IPS DF 19.7 (cell line): ENCODE measurements around the gene ETFB.

Experiments
- DNase-seq: peaks from one replicate; pipeline ENCODE4 v3.0.0-alpha.2; 2013; ENCODE audit warnings: low read depth, low spot score

The ETFB gene

DNA sequence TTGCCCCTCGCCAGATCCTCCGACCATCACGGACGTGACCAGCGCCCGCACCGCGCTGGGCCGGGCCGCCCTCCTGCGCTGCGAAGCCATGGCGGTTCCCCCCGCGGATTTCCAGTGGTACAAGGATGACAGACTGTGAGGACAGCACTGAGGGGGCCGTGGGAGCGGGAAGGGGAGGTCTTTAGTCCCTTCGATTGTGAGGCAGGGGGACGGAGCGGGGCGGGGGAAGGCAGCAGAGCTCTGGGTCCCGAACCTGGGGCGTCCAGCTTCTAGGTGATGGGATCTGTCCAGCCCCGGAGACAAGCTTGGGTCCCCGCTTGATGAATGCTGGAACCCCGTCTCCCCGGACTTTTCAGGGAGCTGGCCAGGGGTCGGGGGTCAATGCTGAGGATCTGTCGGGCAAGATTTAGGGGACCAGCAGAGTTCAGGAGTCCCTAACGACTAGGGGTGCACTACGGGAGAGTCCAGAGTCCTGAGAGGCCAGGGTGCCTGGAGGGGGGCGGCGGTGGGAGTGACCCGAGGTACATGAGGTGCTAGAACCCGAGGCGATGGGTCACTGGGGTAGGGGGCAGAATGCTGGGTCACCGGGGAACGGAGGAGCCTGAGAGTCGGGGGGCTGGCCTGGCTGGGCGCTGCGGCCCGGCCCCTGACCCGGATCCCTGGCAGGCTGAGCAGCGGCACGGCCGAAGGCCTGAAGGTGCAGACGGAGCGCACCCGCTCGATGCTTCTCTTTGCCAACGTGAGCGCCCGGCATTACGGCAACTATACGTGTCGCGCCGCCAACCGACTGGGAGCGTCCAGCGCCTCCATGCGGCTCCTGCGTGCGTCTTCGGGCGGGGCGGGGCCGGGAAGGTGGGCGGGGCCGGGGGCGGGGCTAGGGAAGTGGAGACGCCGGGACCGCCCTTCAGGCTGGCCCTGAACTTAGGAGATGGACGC lies 38.9 kb downstream of the ETFB start:
- no peak for DNase-seq

DNA sequence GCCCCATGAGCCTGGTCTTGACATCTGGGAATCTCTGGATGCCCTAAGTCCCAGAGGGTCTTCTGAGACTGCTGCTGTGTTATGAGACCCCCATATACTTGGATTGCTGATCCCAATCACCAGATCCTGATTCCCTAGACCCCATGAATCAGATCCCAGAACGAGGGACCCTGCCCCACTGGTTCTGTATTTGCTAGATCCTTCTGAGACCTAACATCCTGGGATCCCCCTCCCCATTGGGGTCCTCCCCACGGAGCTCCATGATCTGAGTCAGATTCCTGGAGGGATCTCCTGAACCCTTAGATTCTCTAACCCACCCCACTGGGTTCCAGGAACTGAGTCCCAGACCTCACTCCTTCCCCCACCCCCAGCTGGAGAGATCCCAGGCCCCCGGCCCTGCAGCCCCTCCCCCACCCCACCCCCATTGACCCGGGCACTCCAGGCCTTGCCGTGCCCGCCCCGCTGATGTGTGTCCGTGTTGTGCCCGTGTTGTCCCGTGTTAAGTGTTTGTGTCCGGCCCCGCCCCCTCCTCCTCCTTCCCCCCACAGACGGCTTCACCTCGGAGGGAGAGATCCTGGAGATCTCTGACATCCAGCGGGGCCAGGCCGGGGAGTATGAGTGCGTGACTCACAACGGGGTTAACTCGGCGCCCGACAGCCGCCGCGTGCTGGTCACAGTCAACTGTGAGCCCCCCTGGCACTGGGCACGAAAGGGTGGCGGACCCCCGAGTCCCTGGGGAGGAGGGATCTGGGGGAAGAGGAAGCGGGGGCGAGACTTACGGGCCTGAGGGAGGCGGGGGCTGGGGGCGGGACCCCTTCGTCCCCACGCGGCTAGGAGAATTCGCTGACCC lies 39.7 kb downstream of the ETFB start:
- no peak for DNase-seq

DNA sequence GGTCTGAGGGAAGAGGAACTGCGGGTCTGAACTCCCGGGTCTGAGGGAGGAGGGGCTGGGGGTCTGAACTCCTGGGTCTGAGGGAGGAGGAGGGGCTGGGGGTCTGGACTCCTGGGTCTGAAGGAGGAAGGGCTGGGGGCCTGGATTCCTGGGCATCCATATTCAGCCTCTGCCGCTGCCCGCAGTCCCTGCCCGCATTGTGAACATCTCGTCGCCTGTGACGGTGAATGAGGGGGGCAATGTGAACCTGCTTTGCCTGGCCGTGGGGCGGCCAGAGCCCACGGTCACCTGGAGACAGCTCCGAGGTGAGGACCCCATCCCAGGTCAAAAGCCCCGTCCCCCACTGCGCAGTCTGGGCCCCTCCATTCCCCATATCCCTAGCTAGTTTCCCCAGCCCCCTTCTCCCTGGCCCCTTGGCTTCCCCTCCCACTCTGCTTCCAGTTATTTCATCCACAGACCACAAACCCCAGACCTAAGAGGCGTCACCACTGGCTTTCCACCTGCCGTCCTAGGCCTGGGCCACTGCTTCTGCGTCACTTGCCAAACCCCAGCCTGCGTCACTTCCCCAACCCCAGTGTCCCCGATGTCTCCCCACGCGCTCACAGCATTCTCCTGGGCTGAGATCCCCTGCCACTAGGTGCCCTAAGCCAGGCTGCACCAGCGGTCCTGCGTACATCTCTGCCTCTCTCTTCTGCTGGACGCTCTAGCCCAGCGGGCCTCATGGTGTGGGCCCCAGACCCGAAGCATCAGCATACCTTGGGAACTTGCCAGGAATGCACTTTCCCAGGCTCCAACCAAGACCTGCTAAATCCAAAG lies 40.8 kb downstream of the ETFB start:
- DNase-seq = no peak

- DNase-seq = no peak
Measured at GRCh38 chr19:51324167-51324481, 42.1 kb downstream of the ETFB start.

DNA sequence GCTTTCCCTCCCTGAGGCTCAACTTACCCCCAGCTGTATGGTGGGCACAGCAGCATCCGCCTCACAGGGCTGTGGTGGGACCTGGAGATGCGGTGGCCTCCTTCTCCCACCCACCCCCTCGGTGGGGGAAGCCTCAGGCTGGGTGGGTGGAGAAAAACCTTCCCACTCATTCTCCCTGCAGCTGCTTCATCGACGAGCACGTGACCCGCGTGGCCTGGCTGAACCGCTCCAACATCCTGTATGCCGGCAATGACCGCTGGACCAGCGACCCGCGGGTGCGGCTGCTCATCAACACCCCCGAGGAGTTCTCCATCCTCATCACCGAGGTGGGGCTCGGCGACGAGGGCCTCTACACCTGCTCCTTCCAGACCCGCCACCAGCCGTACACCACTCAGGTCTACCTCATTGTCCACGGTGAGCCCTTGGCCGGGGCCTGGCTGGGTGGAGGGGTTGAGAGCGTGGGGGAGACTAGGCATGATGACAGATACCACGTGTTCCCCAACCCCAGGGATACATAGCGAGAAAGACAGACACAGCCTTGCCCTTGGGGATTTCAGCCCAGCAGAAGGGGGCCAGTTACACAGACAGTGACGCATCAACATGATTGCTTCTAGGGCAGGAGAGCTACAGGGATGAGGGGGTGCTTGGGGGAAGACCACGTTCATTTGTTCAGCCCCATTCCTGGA lies 42.6 kb downstream of the ETFB start:
- no peak for DNase-seq

GRCh38 chr19:51321799-51322198 lies 44.4 kb downstream of the ETFB start:
- no peak for DNase-seq

DNA sequence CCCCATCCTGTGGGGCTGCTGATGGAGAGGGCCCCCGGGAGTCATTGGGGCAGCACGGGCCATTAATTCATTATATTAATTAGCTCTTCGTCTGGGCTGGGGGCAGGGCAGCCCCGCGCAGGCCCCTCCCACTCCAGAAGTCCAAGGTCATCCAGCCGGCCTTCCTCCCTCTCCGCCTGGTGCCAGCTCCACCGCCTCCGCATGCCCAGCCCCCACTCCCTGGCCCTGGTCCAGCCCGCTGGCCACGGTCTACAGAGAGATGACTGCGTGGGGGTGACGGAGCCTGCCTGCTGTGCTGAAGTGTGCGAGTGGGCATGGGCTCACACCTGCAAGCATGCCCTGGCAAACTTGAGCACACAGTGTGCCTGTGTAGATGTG lies 45.9 kb downstream of the ETFB start:
- no peak for DNase-seq

- no peak for DNase-seq
Measured at GRCh38 chr19:51319649-51320279, 46.4 kb downstream of the ETFB start.

DNA sequence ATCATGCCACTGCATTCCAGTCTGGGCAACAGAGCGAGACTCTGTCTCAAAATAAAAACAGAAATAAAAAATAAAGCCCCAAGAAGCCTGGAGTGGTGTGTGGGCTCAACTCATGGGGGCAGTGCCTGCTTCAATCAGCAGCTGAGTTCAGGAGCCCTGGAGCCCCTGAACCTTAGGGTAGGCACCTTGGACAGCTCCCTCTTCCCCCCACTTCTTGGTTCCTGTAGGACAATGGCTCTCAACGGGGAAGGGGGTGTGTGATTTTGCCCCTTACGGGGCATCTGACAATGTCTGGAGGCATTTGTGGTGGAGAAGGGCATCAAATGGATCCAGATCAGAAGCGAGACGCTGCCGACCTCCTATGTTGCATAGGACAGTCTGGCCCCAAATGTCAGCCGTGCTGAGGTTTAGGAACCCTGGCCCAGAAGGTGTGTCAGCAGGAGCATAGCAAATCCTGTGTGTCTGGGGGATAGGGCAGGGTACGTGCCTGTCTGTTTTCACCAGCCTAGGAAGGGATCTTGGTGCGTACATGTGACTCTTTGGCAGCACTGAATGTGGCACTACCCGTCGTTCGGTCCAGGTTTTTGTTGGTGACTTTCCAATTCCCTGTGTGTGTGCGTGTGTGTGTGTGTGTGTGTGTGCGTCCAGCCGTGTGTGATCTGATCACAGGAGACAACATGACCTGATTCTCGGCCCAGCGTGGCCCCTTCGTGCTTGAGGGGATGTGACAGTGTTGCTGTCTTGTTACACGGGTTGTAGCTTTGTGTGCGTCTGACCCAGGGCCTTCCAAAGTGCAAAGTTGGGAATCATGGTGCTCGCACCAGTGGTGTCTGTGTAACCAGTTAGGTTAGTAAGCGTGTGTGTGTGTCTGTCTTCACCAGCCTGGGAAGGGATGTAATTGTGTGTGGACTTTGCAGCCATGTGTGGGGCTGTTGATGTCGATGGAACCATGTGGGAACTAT lies 47.2 kb downstream of the ETFB start:
- DNase-seq = no peak

DNA sequence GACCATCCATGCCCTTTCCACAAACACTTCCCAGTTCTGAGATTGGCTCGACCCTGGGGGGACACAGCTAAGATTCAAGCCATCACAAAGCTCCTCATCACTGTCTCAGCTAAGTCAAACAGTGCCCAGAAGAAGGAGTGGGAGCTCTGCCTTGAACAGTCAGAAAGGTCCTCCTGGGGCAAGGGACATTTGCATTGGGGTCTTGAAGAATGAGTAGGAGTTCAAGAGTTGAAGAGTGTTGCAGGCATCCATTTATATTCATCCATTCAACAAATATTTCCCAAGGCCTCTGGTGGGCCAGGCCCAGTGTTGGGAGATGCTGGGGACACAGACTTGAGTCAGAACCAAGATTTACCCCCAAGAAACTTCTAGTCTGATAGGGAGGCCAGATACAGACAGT lies 48.2 kb downstream of the ETFB start:
- no peak for DNase-seq

DNA sequence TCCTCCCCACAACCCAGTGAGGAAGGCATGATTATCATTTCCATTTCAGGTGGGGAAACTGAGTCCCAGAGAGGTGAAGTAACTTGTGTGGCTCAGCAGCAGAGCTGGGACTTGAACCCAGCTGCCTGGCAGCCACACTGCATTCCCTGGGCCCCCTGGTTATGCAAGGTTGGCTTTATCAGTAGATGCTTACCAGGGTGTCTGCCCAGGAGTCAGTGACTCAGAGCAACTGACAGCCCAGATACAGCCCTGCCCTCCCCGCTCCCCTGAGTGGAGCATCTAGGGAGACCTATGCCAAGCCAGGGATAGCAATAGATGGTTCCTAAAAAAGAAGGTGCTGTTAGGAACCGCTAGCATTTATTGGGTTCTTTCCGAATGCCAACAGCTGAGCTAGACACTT lies 48.8 kb downstream of the ETFB start:
- no peak for DNase-seq

- no peak for DNase-seq
Measured at GRCh38 chr19:51316688-51317087, 49.5 kb downstream of the ETFB start.

DNA sequence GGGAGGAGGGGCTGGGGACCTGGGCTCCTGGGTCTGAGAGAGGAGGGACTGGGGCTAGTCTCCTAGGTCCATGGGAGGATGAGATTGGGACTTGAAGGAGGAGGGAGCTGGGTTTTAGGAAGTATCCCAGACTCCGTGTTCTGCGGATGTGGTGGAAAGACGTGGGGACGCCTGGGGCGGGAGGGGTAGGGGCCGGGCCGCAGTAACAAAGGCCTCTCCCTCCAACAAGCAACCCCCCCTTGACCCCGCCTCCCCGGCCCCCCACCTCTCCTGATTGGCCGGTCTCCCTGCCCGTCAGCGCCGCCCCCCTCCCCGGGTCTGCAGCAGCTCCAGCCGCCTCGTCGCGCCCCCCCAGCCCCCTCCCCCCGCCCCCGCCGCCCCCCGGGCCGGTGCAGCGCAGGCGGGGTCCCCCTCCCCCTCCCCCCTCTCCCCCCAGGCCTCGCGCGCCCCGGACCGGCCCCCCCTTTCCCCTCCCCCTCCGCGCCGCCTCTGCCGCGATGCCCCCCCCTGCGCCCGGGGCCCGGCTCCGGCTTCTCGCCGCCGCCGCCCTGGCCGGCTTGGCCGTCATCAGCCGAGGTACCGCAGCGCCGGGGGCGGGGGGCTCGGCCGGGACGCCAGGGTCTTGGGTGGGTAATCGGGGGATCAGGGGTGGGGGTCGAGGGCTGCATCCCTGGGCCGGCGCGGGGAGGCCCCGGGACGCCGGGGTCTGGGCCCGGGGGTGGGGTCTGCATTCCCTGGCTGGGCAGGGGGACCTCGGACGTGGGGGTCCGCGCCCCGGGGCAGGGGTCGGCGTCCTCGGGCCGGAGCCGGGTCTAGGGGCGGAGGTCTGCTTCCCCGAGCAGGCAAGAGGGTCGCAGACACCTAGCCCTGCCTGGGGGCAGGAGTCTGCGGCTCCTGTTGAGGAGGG lies 54.6 kb downstream of the ETFB start, which contains the start of gene IGLON5:
Gene IGLON5 (plus strand): TSS at position 294 of the 907 bp plus-strand sequence. CDS start 204 bp downstream, at position 498.
- no peak for DNase-seq

DNA sequence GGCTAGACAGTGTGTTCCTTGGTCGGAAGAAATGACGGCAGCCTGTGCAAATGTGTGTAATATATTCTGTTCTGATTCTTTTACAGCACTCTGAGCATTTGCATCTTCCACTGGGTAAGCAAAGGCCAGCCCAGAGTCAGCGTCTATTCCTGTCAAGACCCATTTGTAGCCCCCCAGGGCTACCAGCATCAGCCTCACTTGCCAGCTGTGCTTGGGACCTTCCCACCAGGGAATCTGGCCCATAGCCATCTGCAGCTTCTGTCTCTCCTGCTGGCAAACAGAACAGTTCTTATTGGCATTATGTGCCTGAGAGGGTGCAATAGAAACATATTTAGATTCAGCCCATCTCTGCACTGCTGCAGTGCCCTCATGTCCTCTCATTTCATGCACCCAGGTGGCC lies 60.7 kb downstream of the ETFB start:
- no peak for DNase-seq

DNA sequence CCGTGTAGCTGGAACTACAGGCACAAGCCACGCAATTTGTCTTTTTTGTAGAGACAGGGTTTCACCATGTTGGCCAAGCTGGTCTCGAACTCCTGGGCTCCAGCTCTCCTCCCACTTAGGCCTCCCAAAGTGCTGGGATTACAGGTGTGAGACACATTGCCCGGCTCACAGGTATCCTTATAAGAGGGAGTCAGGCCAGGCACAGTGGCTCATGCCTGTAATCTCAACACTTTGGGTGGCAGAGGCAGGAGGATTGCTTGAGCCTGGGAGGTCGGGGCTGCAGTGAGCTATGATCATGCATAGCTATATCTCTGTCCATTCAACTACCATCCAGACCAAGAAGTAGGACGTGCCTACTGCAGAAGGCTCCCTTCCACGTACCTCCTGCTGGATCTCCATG lies 64.9 kb downstream of the ETFB start:
- no peak for DNase-seq

- no peak for DNase-seq
Measured at GRCh38 chr19:51297406-51297805, 68.8 kb downstream of the ETFB start.

- DNase-seq = no peak
Measured at GRCh38 chr19:51296336-51297093, 69.7 kb downstream of the ETFB start.
